ENCODE measurements around the gene TMEM231.
A peak's percentile ranks its signal among the peaks of the same experiment; 100 is the strongest.
"Not testable (repeated sequence)": the region's sequence is repeated elsewhere in the genome, so short reads cannot be mapped to it uniquely, and the experiment has no call there.

Gene TMEM231

DNA sequence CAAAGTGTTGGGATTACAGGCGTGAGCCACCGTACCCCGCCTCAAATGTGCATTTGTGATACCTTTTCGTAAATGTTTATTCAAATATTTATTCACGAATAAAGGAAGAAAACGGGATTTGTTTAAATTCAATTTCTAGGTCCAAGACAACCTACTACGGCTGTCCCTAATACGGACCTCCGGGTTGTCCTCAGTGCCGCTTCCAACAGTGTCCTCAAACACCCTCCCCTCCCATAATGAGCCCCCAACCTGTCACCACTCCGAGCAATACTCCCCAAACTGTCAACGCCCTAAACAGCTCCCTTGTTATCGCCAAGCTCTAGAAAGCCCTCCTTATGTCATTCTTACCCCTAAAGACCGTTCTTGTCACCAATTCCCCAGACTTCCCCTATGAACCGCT lies 9.6 kb upstream of the TMEM231 start:
- DNase-seq (ENCODE audit: insufficient read length) (no peak), FAIRE-seq (peak; percentile 38)
- no peak for TF ChIP-seq POLR2AphosphoS5 (IDR thresholded peaks at IDR 0.05; ENCODE audit: low read depth, low read length)

DNA sequence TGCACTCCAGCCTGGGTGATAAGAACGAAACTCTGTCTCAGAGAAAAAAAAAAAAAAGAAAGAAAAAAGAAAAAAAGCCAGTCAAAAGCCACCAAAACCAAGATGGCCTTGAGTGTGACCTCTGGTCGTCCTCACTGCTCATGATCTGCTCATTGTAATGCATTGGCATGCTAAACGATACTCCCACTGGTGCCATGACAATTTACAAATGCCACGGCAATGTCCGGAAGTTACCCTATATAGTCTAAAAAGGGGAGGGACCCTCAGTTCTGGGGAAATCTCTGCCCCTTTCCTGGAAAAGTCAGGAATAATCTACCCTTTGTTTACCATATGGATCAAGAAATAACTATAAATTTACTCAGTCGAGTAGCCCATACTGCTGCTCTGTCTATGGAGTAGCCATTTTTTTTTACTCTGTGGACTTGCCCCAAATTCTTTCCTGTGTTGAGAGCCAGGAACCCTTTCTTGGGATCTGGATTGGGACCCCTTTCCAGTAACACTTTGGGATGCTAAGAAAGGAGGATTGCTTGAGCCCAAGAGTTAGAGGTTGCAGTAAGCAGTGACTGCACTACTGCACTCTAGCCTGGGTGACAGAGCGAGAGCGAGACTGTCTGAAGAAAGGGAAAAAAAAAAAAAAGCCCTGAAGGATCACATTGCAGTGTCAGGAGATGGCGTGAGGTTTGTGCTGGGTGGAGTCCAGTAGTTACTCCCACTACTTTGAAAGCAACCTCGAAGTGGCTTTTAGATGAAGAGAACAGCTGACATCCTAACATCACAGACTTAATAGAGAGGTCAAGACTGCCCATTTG lies 3.7 kb upstream of the TMEM231 start:
- no peak for TF ChIP-seq POLR2A (IDR thresholded peaks at IDR 0.05; ENCODE audit: low read depth, low read length)
- no peak for TF ChIP-seq TAF1 (IDR thresholded peaks at IDR 0.05; ENCODE audit: borderline replicate concordance, low read depth, low read length)
- TF ChIP-seq POLR2AphosphoS5 (IDR thresholded peaks at IDR 0.05; ENCODE audit: low read depth, low read length) = no peak
- FAIRE-seq (no peak), DNase-seq (ENCODE audit: insufficient read length) (no peak)

DNA sequence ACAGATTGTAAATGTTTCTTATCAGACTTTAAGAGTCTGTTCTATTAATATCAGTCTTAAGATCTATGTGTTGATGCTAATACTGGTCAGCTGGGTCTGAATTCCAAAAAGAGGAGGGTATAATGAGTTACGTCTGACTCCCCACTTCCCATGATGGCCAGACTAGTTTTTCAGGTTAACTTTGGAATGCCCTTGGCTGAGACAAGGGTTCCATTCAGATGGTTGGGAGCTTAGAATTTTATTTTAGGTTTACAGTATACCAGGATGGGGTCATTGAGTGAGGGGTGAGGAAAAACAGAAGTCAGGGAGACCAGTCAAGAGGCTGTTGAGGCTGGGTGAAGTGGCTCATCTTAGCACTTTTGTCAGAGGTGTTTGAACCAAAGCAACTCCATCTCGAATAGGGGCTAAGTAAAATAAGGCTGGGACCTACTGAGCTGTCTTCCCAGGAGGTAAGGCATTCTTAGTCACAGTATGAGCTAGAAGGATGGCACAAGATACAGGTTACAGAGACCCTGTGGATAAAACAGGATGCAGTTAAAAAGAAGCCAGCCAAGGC lies 2.9 kb upstream of the TMEM231 start:
- FAIRE-seq (no peak), DNase-seq (ENCODE audit: insufficient read length) (no peak)
- TF ChIP-seq TAF1 (IDR thresholded peaks at IDR 0.05; ENCODE audit: borderline replicate concordance, low read depth, low read length) = no peak
- TF ChIP-seq POLR2A (IDR thresholded peaks at IDR 0.05; ENCODE audit: low read depth, low read length) = no peak
- no peak for TF ChIP-seq POLR2AphosphoS5 (IDR thresholded peaks at IDR 0.05; ENCODE audit: low read depth, low read length)

DNA sequence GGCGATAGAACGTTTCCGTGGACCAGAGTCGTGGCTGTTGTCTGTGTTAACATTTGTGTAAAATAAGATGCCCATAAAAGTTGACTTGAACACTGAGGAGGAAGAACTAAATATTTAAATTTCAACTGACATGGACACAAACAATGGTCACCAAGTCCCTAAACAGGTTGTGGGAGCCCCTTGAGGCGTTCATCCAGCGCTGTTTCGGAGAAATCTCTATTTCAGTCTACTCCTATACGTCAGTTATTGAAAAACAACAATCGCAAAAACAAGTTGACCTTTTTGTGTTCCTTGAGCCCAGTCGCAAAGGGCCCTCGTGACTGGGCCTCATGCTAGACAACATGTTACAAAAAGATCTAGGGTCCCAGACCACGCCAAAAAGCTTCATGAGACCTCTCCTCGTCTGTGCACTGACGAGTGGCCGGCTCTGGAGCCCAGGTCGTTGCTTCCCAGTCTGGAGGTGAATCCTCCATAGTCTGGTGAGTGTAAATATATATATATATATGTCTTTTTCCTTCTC lies 439 bp upstream of the TMEM231 start:
- FAIRE-seq (no peak), DNase-seq (ENCODE audit: insufficient read length) (no peak)
- TF ChIP-seq POLR2A (IDR thresholded peaks at IDR 0.05; ENCODE audit: low read depth, low read length) (no peak), TAF1 (IDR thresholded peaks at IDR 0.05; ENCODE audit: borderline replicate concordance, low read depth, low read length) (no peak), POLR2AphosphoS5 (IDR thresholded peaks at IDR 0.05; ENCODE audit: low read depth, low read length) (no peak)

DNA sequence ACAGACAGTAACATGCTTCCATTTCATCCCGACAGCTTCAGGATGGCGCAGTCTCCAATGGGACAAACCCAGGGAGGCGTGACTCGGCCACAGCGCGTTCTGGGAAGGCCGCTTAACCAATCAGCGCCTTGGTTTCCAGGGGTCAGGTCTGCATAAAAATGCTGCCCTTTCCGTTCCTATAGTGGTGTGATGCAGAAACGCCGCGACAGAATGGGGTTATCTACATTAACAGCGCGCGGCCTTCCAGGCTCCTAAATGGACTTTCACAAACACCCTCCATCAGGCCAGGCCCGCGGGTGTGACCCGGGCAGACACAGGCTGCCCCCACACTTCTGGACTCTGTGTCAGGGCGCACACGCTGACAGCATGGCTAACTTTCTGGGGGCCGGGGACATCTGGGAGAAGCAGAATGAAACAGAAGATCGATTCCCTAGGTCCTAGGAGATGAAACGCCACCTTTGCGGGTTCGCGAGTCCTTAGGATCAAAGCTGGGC lies 792 bp downstream of the TMEM231 start:
- FAIRE-seq (peak; percentile 80), DNase-seq (ENCODE audit: insufficient read length) (no peak)
- TF ChIP-seq POLR2AphosphoS5 (IDR thresholded peaks at IDR 0.05; ENCODE audit: low read depth, low read length) (no peak), TAF1 (IDR thresholded peaks at IDR 0.05; ENCODE audit: borderline replicate concordance, low read depth, low read length) (no peak), POLR2A (IDR thresholded peaks at IDR 0.05; ENCODE audit: low read depth, low read length) (no peak)

DNA sequence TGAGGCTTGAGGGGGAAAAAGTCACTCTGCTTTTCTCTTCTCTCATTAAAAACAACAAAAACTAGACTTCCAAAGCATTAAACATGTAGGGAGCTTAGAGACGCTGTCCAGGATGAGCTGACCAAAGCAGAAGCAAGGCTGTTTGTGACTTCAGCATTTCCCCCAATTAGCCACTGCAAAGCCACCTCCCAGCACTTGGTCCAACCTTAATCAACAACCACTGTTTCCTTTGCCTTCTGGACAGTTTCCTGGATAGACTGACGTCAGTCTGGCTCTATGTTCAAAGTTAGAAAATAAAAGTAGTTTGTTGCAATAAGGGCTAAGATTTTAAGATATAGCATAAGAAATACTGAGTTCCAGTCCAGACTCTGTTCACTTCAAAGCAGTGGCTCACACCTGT lies 3.1 kb downstream of the TMEM231 start:
- TF ChIP-seq TAF1 (IDR thresholded peaks at IDR 0.05; ENCODE audit: borderline replicate concordance, low read depth, low read length) = no peak
- no peak for TF ChIP-seq POLR2AphosphoS5 (IDR thresholded peaks at IDR 0.05; ENCODE audit: low read depth, low read length)
- TF ChIP-seq POLR2A (IDR thresholded peaks at IDR 0.05; ENCODE audit: low read depth, low read length) = no peak
- DNase-seq (ENCODE audit: insufficient read length) = no peak
- no peak for FAIRE-seq

DNA sequence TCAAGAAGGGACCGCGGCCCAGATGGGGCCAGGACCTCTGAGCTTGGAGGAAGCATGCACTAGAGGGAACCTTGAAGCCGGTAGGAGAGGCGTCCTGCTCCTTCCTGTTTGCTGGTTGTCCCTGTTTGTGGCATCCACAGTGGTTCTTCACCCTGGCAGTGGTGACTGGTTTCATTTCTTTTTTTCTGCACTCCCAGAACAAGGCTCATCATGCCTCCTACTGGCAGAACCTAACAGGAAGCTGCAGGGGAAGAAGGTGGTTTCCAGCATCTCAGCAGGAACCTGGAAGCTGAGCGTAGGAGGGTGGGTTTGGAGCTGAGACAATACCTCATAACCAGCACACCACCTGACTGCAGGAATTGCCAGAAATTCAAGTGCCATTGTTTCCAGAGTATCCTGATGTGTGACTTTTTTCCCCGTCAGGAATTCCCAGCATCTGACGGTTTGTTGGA lies 5.8 kb downstream of the TMEM231 start:
- FAIRE-seq (peak; percentile 74), DNase-seq (ENCODE audit: insufficient read length) (peak; percentile 34)
- TF ChIP-seq POLR2AphosphoS5 (IDR thresholded peaks at IDR 0.05; ENCODE audit: low read depth, low read length) = no peak
- TF ChIP-seq TAF1 (IDR thresholded peaks at IDR 0.05; ENCODE audit: borderline replicate concordance, low read depth, low read length) = no peak
- no peak for TF ChIP-seq POLR2A (IDR thresholded peaks at IDR 0.05; ENCODE audit: low read depth, low read length)

DNA sequence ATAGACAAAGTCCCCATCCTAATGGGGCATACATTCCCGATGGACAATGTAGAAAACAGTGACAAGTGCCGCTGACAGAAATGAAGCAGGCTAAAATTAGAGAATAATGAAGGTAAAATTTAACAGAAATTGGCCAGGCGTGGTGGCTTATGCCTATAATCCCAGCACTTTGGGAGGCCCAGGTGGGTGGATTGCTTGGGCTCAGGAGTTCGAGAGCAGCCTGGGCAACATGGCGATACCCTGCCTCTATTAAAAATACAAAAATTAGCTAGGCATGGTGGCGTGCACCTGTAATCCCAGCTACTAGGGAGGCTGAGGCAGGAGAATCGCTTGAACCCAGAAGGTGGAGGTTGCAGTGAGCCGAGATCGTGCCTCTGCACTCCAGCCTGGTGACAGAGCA lies 7.6 kb downstream of the TMEM231 start:
- not testable (repeated sequence) for FAIRE-seq

DNA sequence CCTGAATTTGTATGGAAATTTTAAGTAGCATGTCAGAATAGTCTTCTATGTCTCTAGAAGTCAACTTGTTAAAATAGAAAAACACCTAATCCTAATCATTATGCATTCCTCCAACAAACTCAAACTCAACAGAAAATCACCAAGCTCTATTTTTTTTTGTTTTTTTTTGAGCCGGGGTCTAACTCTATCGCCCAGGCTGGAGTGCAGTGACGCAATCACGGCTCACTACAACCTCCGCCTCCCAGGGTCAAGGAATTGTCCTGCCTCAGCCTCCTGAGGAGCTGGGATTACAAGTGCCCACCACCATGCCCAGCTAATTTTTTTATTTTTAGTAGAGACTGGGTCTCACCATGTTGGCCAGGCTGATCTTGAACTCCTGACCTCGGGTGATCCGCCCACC lies 9.8 kb downstream of the TMEM231 start:
- DNase-seq (ENCODE audit: insufficient read length) (no peak), FAIRE-seq (no peak)

More for the DNA sequence above, 7.6 kb downstream of the TMEM231 start:
- DNase-seq (ENCODE audit: insufficient read length) = not testable (repeated sequence)

DNA sequence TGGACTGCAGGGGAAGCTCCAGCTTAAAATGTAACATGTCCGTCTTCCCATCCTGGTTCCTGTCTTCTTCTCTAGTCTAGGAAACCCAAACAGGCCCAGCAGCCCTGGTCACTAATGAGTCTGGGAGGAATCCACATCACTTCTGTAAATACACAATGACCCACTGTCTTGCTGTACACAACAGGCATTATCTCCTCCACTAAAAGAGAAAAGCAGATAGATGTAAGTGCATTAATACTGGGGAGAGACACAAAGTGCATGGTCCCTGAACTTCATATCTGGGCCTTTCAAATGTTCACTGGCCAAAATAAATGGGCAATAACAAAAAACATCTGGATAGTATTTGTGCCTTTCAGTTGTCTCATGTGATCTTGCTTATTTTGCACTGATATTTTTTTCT lies 10.2 kb downstream of the TMEM231 start:
- not testable (repeated sequence) for DNase-seq (ENCODE audit: insufficient read length); FAIRE-seq

More for the DNA sequence above, 9.8 kb downstream of the TMEM231 start:
- TF ChIP-seq POLR2AphosphoS5 (IDR thresholded peaks at IDR 0.05; ENCODE audit: low read depth, low read length) = no peak
- no peak for TF ChIP-seq POLR2A (IDR thresholded peaks at IDR 0.05; ENCODE audit: low read depth, low read length)
- no peak for TF ChIP-seq TAF1 (IDR thresholded peaks at IDR 0.05; ENCODE audit: borderline replicate concordance, low read depth, low read length)

DNA sequence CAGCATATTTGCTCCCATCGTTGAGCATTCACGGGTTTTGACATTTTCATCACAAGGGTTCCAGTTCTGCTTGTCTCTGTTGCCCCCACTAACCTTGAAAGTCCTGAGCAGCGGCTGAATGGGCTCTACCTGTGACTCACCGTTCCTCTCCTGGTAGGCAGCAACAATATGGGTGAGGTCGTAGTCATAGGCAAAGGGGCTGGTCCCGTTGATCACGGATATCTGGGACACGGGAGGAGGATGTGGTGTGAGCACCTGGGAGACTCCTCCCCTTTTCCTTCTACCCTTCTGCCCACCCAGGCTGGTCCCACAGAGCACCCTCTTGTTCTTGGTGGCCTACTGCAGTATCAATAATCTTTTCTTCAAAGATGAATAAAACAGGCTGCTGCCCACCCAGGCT lies 13.6 kb downstream of the TMEM231 start:
- FAIRE-seq = not testable (repeated sequence)

DNA sequence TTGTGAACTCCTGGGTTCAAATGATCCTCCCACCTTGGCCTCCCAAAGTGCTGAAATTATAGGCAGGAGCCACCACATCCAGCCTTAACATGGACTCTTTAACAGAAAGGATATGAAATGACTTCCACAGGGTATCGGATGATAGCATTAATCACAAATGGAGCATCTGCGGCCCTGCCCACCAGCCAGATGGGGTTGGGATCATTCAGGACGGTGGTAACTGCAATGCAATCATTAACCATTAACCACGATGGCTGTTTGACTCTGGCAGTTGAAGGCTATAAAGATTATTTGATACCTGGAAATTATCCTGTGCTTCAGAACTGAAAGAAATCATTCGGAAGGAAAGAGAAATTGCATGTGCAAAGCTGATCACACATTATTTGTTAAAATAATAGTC lies 14.8 kb downstream of the TMEM231 start:
- DNase-seq (ENCODE audit: insufficient read length) (no peak), FAIRE-seq (no peak)
- TF ChIP-seq TAF1 (IDR thresholded peaks at IDR 0.05; ENCODE audit: borderline replicate concordance, low read depth, low read length) = no peak
- TF ChIP-seq POLR2A (IDR thresholded peaks at IDR 0.05; ENCODE audit: low read depth, low read length) = no peak
- TF ChIP-seq POLR2AphosphoS5 (IDR thresholded peaks at IDR 0.05; ENCODE audit: low read depth, low read length) = no peak

More for the DNA sequence above, 13.6 kb downstream of the TMEM231 start:
- DNase-seq (ENCODE audit: insufficient read length) = not testable (repeated sequence)

DNA sequence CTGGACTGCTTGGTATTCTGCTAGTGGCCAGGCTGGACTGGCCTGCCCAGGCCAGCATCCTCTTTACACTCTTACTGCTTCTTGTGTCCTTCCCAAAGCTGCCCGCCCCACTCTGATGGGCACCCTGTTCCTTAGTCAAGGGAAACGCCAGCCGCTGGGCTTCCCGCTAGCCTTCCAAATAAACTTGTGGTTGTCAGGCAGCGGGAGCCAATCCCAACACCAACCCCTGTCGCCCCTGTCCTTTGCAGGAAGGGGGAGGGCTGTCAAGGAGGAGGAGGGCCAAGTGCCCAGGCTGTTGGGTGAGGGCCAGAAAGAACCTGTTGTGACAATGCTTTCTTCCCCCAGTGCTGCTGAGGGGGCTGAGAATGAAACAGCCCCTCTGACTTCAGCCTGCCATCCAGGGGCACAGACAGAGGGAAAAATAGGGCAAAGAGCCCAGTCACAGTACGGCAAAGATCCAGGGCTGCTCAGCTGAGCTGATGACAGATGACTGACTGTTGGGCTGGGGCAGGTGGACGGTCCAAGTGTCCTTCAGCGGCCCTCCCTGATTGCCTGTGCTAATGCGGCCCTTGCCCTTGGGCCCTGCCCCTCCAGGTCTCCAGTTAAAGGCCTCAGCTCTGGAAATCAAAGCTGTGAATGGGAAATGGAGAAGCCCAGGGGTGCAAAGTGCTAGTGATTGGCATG lies 17.0 kb downstream of the TMEM231 start:
- not testable (repeated sequence) for FAIRE-seq

More for the DNA sequence above, 17.0 kb downstream of the TMEM231 start:
- DNase-seq (ENCODE audit: insufficient read length) = not testable (repeated sequence)
